RKO (cell line): ENCODE results near the gene ST3GAL4.
"Not testable (repeated sequence)": the region's sequence is repeated elsewhere in the genome, so short reads cannot be mapped to it uniquely, and the experiment has no call there.

ENCODE experiments used
- DNase-seq: peaks from one replicate; pipeline ENCODE4 v3.0.0-alpha.2; 2016; ENCODE audit warnings: low spot score

Gene ST3GAL4

DNA sequence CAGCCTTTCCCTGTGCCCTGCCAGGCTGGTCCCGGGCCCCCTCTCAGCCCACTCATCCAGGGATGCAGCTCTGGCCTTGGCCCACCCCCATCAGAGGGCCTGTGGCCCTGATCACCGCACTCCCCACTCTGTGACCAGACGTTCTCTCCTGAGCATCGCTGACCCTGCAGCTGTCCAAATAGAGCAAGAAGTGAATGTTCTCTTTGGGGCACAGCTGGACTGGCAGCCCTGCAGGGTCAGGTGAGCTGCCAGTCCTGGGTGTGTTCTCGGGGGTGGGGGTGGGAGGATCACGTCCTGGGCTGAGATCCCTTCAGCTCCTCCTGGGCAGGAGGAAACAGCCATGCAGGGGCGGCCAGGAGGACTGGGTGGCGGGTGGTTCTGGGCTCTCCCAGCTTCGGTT, 9.2 kb downstream of the ST3GAL4 start:
- not testable (repeated sequence) for DNase-seq

- DNase-seq: not testable (repeated sequence)
Measured at GRCh38 chr11:126365508-126365907, 10.0 kb downstream of the ST3GAL4 start.

DNA sequence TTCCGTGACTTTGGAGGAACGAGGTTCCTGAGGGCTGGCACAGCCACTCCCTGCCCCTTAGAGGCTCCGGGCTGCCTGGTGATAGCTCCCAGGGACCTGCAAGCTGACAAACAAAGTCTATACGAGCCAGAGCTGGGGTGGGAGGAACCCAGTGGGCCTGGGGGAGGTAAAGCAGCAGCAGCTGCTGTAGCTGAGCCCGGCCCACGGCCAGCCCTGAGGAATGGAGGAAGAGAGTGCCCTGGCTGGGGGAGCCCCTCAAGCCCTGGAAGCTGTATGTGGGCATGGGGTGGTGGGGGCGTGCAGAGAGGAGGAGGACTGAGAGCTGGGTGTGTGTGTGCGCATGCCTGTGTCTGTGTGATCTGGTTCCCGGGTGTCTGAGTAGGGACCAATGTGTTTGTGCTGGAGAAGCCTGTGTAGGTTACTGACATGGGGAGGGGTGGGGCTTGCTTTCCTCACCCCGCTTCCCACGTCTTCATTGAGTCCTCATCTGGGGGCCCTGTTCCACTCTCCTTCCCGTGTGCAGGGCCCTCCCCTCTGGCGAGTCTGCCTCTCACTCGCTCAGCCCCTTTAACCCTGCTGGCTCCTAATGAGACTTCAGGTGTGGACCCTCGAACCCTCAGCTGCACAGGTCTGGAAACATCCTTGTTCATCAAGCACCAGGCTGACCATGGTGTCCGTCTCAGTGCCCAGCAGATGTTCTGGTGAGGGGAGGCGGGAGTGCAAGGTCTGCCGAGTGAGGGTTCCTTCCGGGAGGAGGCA, 10.8 kb downstream of the ST3GAL4 start:
- no peak for DNase-seq

DNA sequence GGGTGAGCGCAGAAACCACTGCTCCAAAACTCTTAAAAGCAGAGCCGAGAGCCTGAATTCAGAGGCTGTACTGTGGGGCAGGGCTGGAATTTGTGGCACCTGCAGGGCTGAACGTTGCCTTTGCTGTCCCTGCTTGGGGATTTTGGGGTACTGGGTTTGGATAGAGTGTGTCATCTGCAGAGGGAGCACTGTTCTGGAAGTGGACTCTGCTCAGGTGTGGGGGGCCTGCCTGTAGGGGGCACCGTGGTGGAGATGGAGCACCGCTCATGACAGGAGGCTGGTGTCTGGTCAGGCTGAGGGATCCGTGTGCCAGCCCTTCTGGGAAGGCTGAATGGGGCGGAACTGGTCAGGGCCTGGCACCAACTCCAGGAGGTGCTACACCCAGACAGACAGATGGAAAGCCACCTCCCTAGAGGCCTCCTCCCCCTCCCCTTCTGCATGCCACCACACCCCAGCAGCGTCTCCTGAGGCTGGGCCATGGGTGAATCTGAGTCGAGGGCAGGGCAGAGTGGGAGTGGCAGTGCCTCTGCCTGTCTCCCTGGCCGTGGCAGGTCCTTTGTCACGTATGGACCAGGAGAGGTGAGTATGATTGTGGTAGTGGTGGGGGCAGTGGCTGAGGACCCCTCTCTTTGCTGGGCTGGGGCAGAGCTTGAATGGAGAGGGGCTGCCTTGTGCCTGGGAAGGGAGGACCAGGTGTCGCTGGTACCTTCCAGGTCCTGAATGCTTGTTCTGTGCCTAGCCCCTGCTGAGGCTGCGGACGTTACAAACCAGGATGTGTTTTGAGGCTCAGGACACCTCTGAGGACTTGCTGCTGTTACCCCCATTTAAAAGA, 11.6 kb downstream of the ST3GAL4 start:
- not testable (repeated sequence) for DNase-seq

DNA sequence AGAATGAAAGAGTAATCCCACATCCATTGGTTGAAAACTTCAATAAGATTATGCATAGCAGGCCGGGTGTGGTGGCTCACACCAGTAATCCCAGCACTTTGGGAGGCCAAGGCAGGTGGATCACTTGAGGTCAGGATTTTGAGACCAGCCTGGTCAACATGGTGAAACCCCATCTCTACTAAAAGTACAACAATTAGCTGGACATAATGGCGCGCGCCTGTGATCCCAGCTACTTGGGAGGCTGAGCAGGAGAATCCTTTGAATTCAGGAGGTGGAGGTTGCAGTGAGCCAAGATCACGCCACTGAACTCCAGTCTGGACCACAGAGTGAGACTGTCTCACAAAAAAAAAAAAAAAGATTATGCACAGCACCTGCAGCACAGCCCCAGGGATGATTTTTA, 12.3 kb downstream of the ST3GAL4 start:
- not testable (repeated sequence) for DNase-seq

DNA sequence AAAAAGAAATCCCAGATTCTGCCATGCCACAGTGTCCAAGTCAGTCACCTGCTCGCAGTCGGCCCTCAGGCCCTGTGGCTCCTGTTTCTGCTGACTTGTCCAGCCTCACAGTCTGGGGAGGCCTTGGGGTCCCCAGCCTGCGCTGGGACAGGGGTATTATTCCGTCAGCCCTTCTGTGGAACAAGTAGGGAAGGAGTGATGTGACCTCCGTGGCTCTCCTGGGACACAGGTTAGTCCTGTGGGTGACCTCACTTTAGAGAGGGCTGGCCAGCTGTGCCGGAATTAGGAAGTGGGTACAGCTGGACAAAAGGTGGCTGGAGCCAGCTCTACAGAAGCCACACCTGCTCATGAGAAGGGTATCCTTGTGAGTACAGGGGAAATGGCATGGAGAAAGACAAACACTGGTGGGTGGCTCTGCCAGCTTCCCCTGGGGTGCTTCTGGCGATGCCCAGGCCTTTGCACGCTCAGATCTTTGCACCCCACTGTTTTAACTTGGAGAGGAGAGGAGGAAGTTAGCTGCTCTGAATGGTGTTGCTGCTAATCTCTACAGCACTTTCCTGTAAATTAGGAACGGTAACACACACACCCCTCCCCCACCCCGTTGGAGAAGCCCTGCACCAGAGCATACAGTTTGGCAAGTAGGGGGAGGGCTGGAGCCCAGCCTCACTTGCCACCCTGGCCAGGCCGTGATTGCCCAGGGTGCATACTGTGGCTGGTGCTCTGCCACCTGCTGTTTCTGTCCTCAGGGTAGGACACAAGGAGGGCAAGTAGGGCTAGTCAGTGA, 13.0 kb downstream of the ST3GAL4 start:
- DNase-seq: not testable (repeated sequence)

- DNase-seq: no peak
Measured at GRCh38 chr11:126370016-126370415, 14.5 kb downstream of the ST3GAL4 start.

GRCh38 chr11:126371595-126371994, 16.1 kb downstream of the ST3GAL4 start:
- DNase-seq: no peak

GRCh38 chr11:126373389-126374066, 18.0 kb downstream of the ST3GAL4 start:
- DNase-seq: not testable (repeated sequence)

GRCh38 chr11:126374562-126375300, 19.2 kb downstream of the ST3GAL4 start:
- DNase-seq: not testable (repeated sequence)

GRCh38 chr11:126375726-126376125, 20.2 kb downstream of the ST3GAL4 start:
- DNase-seq: no peak

DNA sequence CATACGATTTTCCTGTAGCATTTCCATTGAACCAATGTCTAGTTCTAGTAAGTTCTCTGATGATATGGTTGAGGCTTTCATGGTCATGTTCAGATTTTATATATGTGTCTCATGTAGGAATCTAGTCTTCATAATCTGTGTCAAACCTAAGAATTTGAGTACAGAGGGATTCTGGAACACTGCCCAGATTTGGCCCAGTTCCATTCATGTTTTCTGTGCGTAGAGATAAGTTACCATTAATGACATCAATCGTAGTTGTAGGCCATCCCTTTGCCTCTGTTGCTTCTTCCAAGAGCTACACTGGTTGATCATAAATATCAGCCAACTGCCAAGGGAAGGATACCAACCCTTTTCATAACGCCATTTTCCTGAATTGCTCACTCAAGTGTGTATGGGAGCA, 23.3 kb downstream of the ST3GAL4 start:
- DNase-seq: no peak

DNA sequence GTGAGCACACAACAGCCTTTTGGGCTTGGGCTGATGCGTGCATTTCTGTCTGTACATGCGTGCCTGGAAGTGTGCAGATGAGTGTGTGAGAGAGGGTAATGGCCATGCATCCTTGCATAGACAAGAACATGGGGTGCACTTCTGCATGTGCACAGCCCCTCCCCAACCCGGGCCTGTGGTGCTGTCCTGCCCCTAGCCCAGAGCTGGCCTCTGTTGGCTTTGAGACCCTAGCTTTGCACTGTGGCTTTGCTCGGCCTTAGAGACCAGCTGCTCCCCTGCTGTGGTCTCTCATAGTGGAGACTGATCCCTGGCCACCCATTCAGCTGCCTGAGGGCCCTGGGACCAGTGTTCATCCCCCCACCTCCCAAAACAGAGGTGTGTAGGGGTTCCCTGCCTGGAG, 25.4 kb downstream of the ST3GAL4 start:
- DNase-seq: no peak

GRCh38 chr11:126381960-126382359, 26.5 kb downstream of the ST3GAL4 start:
- DNase-seq: not testable (repeated sequence)

DNA sequence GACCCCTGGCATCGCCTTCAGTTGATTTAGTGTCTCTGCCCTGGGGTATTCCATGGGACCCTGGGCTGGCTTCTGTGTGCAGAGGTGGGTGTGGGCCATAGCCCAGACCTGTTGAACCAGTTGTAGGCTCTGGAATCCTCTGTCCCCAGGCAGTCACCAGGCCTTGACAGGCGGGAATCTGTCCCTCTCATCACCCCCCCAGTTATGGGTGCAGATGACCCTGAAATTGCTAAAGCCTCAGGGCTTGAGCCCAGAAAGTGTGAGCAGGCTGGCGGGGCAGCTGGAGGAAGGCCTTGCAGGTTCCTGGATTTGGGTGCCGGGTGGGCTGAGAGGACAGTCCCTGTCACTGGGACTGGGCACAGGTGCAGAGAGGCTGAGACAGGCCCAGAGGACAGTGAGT, 27.2 kb downstream of the ST3GAL4 start:
- DNase-seq: not testable (repeated sequence)

DNA sequence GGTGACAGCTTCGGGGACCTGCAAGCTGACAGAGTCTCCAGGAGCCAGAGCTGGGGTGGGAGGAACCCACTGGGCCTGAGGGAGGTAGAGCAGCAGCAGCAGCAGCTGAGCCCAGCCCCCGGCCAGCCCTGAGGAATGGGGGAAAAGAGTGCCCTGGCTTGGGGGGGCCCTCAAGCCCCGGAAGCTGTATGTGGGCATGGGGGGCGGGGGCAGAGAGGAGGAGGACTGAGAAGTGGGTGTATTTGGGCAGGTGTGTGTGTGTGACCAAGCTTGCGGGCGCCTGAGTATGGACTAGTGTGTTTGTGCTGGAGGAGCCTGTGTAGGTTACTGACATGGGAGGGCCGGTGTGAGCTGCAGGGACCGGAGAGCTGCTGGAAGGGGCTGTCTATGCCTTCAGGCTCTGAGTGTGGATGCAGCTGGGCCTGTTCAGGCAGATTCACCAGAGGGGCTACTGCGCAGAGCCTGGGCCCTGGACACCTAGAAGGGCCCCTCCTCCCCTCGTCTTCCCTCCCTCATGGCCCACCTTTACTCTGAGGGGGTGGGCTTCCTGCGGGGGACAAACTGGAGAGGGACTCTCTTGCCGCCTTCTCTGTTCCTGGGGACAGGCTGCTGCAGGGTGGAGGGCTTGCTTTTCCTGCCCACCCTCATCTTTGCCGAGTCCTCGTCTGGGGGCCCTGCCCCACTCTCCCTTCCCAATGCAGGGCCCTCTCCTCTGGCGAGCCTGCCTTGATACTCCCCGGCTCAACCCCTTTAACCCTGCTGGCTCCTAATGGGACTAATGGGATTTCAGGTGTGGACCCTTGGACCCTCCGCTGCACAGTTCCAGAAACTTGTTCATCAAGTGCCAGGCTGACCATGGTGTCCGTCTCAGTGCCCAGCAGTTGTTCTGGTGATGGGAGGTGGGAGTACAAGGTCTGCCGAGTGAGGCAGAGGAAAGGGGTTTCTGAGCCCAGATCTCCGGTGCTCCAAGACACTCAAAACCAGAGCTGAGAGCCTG, 28.2 kb downstream of the ST3GAL4 start:
- DNase-seq: no peak

- no peak for DNase-seq
Measured at GRCh38 chr11:126384449-126385070, 29.1 kb downstream of the ST3GAL4 start.

GRCh38 chr11:126385991-126386728, 30.7 kb downstream of the ST3GAL4 start:
- DNase-seq: no peak

GRCh38 chr11:126386729-126387071, 31.2 kb downstream of the ST3GAL4 start:
- DNase-seq: not testable (repeated sequence)
